ENCODE data around the gene RBM8A.
A peak's percentile ranks its signal among the peaks of the same experiment; 100 is the strongest.

RBM8A gene

GRCh38 chr1:145957443-145958319 lies 30.4 kb upstream of the RBM8A start, which contains the start of gene LIX1L:
TSS of gene LIX1L (minus strand) at chr1:145958017. CDS start at chr1:145957927, 90 bp downstream.
- peak; percentile 98 for DNase-seq (ENCODE audit: low read depth)
- H3K4me3 ChIP-seq (ENCODE audit: low read depth, low read length): peak within 1 kb of the TSS; percentile 87
- TF ChIP-seq POLR2A (IDR thresholded peaks at IDR 0.05; ENCODE audit: extremely low read depth, insufficient read length) (peak; percentile 66), CTCF (IDR thresholded peaks at IDR 0.05; ENCODE audit: low read depth, low read length) (no peak), MAX (IDR thresholded peaks at IDR 0.05; ENCODE audit: low read depth, low read length) (peak; percentile 67), MYC (IDR thresholded peaks at IDR 0.05; ENCODE audit: low read depth, low read length) (peak; percentile 60)

GRCh38 chr1:145956781-145957442 lies 29.6 kb upstream of the RBM8A start:
- peak overlapping the region; percentile 87 for H3K4me3 ChIP-seq (ENCODE audit: low read depth, low read length)
- DNase-seq (ENCODE audit: low read depth): peak; percentile 25
- TF ChIP-seq POLR2A (IDR thresholded peaks at IDR 0.05; ENCODE audit: extremely low read depth, insufficient read length) (no peak), MAX (IDR thresholded peaks at IDR 0.05; ENCODE audit: low read depth, low read length) (no peak), CTCF (IDR thresholded peaks at IDR 0.05; ENCODE audit: low read depth, low read length) (no peak), MYC (IDR thresholded peaks at IDR 0.05; ENCODE audit: low read depth, low read length) (no peak)

GRCh38 chr1:145956361-145956760 lies 29.1 kb upstream of the RBM8A start:
- peak overlapping the region; percentile 87 for H3K4me3 ChIP-seq (ENCODE audit: low read depth, low read length)
- no peak for TF ChIP-seq MAX (IDR thresholded peaks at IDR 0.05; ENCODE audit: low read depth, low read length)
- TF ChIP-seq MYC (IDR thresholded peaks at IDR 0.05; ENCODE audit: low read depth, low read length): no peak
- TF ChIP-seq CTCF (IDR thresholded peaks at IDR 0.05; ENCODE audit: low read depth, low read length): no peak
- no peak for TF ChIP-seq POLR2A (IDR thresholded peaks at IDR 0.05; ENCODE audit: extremely low read depth, insufficient read length)
- no peak for DNase-seq (ENCODE audit: low read depth)

- TF ChIP-seq POLR2A (IDR thresholded peaks at IDR 0.05; ENCODE audit: extremely low read depth, insufficient read length) (no peak), CTCF (IDR thresholded peaks at IDR 0.05; ENCODE audit: low read depth, low read length) (no peak), MYC (IDR thresholded peaks at IDR 0.05; ENCODE audit: low read depth, low read length) (no peak), MAX (IDR thresholded peaks at IDR 0.05; ENCODE audit: low read depth, low read length) (no peak)
- no peak for DNase-seq (ENCODE audit: low read depth)
- H3K4me3 ChIP-seq (ENCODE audit: low read depth, low read length): no peak overlapping the region
Measured at GRCh38 chr1:145955436-145955835, 28.2 kb upstream of the RBM8A start.

GRCh38 chr1:145953861-145954260 lies 26.6 kb upstream of the RBM8A start:
- no peak overlapping the region for H3K4me3 ChIP-seq (ENCODE audit: low read depth, low read length)
- no peak for DNase-seq (ENCODE audit: low read depth)
- no peak for TF ChIP-seq POLR2A (IDR thresholded peaks at IDR 0.05; ENCODE audit: extremely low read depth, insufficient read length)

GRCh38 chr1:145952903-145953302 lies 25.6 kb upstream of the RBM8A start:
- TF ChIP-seq POLR2A (IDR thresholded peaks at IDR 0.05; ENCODE audit: extremely low read depth, insufficient read length) (no peak), CTCF (IDR thresholded peaks at IDR 0.05; ENCODE audit: low read depth, low read length) (no peak), MAX (IDR thresholded peaks at IDR 0.05; ENCODE audit: low read depth, low read length) (no peak), MYC (IDR thresholded peaks at IDR 0.05; ENCODE audit: low read depth, low read length) (no peak)
- no peak overlapping the region for H3K4me3 ChIP-seq (ENCODE audit: low read depth, low read length)
- no peak for DNase-seq (ENCODE audit: low read depth)

All from NB4 (cell line).